K562 (cell line): ENCODE results near the gene SEC11A. TPM values are rescaled to one million over a fixed set of nuclear protein-coding genes. Genes with fewer than 3 reads are reported as not detected.
A peak's percentile ranks its signal among the peaks of the same experiment; 100 is the strongest.

Source experiments
- DPF2 ChIP-seq: fragments of 450-650 bp; IDR thresholded peaks from 2 replicates; pipeline ENCODE4 v1.6.1; 2016
- ELF1 ChIP-seq: fragments of 200-800 bp; sonication (Bioruptor generic); IDR thresholded peaks from 2 replicates; pipeline ENCODE4 v1.6.1; 2016; ENCODE audit warnings: missing genetic modification characterization, missing compliant biosample characterization
- GTF2F1 ChIP-seq: IDR thresholded peaks from 2 replicates; pipeline ENCODE4 v1.6.1; 2011; ENCODE audit warnings: low read depth, low read length, improper control_type of control experiment
- HDAC1 ChIP-seq, 2 experiments: fragments of 450-650 bp; IDR thresholded peaks; 2 replicates each; pipeline ENCODE4 v1.6.1; 2016 to 2017; ENCODE audit warnings: inconsistent platforms in 1 of 2, mild to moderate bottlenecking in 1 of 2, moderate library complexity in 1 of 2
- MAZ ChIP-seq, 2 experiments: fragments of 450-650 bp in 1 of 2; sonication (generic) in 1 of 2; formaldehyde crosslinking; IDR thresholded peaks in 1 of 2; conservative IDR thresholded peaks in 1 of 2; 2 replicates each; pipeline versions ENCODE4 v1.4.0 to v1.5.0; 2020; ENCODE audit warnings: mild to moderate bottlenecking in 1 of 2, missing genetic modification reagents in 1 of 2
- RBBP5 ChIP-seq: fragments of 200-600 bp; sonication (generic); IDR thresholded peaks from 2 replicates; pipeline ENCODE4 v1.6.1; 2012; ENCODE audit warnings: borderline replicate concordance, mild to moderate bottlenecking, low read length, control low read depth, inconsistent platforms; ENCODE audit not compliant: insufficient read depth, poor library complexity, severe bottlenecking
- SMAD3 ChIP-seq: fragments of 450-650 bp; formaldehyde crosslinking; conservative IDR thresholded peaks from 2 replicates; pipeline ENCODE4 v1.4.0; 2020; ENCODE audit warnings: mild to moderate bottlenecking
- STAT5B ChIP-seq: fragments of 250-450 bp; sonication (Bioruptor Pico); IDR thresholded peaks from 2 replicates; pipeline ENCODE4 v1.8.0; 2021; ENCODE audit warnings: mild to moderate bottlenecking, inconsistent platforms
- TAL1 ChIP-seq: fragments of 450-650 bp; IDR thresholded peaks from 2 replicates; pipeline ENCODE4 v1.6.1; 2016; ENCODE audit warnings: mild to moderate bottlenecking
- polyA plus RNA-seq, 8 experiments: library from polyadenylated mRNA; depleted of rRNA in 4 of 8; stranded (reverse) in 5 of 8; unstranded in 3 of 8; fragments of >200 nt; fragmentation: Nextera tagmentation in 2 of 8; fragmentation: Illumina TruSeq in 1 of 8; extraction: Ambion mirVana in 2 of 8; extraction: Trizol in 1 of 8; gene quantifications; 2 replicates each; pipeline versions ENCODE4 v1.2.1 to v1.2.3, GENCODE V29; 2011 to 2014; ENCODE audit warnings: inconsistent platforms in 1 of 8, missing spikeins in 1 of 8
- total RNA-seq, 7 experiments: library from RNA; depleted of rRNA in 6 of 7; stranded (reverse); fragments of >200 nt in 6 of 7; fragmentation: Illumina TruSeq in 2 of 7; extraction: Trizol in 2 of 7; gene quantifications; 2 replicates each; pipeline versions ENCODE4 v1.2.1 to v1.2.3, GENCODE V29; 2011 to 2021; ENCODE audit warnings: low replicate concordance in 1 of 7
- TF ChIP-seq, protein P1 (sequence below), 2 experiments: fragments of 450-650 bp in 1 of 2; sonication (generic) in 1 of 2; formaldehyde crosslinking in 1 of 2; IDR thresholded peaks; 2 replicates each; pipeline versions ENCODE4 v1.7.1 to v1.9.0; 2016 to 2022; ENCODE audit warnings: inconsistent platforms in 1 of 2, mild to moderate bottlenecking in 1 of 2, missing genetic modification reagents in 1 of 2
- TF ChIP-seq, protein P2 (sequence below): fragments of 450-650 bp; formaldehyde crosslinking; IDR thresholded peaks from 2 replicates; pipeline ENCODE4 v1.4.0; 2020; ENCODE audit warnings: mild to moderate bottlenecking, moderate library complexity
- TF ChIP-seq, protein P3 (sequence below): conservative IDR thresholded peaks from 2 replicates; pipeline ENCODE4 v1.6.1; 2011; ENCODE audit warnings: low read depth, mild to moderate bottlenecking, low read length; ENCODE audit not compliant: control insufficient read depth

Gene SEC11A
- total and polyA plus RNA-seq, 9 of the 15 experiments (the other 6 are each of a cell fraction or from before 2014, with no cell fraction given): 175 to 310 (median 229) TPM

DNA sequence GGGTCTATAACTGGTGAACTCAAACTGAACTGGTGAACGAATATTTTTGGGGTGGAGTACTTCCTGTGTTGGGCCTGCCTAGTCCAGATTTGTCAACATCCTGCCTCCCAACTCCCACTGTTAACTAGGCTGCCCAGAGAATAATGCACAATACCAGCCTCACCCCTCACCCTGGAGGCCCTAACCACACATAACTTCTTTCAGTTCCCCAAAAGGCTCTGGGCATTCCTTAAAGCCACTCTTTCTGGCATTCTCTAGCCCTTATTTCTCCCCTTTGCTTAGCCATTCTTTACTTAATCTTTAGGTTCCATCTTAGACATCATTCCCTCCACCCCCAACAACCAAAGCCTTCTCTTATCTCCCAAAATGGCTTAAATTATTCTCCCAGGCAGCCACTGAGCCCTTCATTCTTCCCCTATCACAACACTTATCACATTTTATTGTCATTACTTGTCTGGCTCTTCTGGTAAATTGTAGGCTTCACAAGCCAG, 9.1 kb upstream of the SEC11A start (continued):
- TF ChIP-seq STAT5B: no peak
- TF ChIP-seq ELF1 (tag): no peak
- peak in 1 of 2 experiments; percentile 45; a peak in 1 of 4 replicates for TF ChIP-seq HDAC1 (IDR thresholded peaks at IDR 0.05)
- TF ChIP-seq GTF2F1: no peak
- TF ChIP-seq RBBP5: no peak
- TF ChIP-seq, protein P1, sequence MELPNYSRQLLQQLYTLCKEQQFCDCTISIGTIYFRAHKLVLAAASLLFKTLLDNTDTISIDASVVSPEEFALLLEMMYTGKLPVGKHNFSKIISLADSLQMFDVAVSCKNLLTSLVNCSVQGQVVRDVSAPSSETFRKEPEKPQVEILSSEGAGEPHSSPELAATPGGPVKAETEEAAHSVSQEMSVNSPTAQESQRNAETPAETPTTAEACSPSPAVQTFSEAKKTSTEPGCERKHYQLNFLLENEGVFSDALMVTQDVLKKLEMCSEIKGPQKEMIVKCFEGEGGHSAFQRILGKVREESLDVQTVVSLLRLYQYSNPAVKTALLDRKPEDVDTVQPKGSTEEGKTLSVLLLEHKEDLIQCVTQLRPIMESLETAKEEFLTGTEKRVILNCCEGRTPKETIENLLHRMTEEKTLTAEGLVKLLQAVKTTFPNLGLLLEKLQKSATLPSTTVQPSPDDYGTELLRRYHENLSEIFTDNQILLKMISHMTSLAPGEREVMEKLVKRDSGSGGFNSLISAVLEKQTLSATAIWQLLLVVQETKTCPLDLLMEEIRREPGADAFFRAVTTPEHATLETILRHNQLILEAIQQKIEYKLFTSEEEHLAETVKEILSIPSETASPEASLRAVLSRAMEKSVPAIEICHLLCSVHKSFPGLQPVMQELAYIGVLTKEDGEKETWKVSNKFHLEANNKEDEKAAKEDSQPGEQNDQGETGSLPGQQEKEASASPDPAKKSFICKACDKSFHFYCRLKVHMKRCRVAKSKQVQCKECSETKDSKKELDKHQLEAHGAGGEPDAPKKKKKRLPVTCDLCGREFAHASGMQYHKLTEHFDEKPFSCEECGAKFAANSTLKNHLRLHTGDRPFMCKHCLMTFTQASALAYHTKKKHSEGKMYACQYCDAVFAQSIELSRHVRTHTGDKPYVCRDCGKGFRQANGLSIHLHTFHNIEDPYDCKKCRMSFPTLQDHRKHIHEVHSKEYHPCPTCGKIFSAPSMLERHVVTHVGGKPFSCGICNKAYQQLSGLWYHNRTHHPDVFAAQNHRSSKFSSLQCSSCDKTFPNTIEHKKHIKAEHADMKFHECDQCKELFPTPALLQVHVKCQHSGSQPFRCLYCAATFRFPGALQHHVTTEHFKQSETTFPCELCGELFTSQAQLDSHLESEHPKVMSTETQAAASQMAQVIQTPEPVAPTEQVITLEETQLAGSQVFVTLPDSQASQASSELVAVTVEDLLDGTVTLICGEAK (IDR thresholded peaks at IDR 0.05): no peak
- TF ChIP-seq, protein P1 (CRISPR knock-in tag; IDR thresholded peaks at IDR 0.05): no peak
- TF ChIP-seq SMAD3: no peak
- TF ChIP-seq, protein P2, sequence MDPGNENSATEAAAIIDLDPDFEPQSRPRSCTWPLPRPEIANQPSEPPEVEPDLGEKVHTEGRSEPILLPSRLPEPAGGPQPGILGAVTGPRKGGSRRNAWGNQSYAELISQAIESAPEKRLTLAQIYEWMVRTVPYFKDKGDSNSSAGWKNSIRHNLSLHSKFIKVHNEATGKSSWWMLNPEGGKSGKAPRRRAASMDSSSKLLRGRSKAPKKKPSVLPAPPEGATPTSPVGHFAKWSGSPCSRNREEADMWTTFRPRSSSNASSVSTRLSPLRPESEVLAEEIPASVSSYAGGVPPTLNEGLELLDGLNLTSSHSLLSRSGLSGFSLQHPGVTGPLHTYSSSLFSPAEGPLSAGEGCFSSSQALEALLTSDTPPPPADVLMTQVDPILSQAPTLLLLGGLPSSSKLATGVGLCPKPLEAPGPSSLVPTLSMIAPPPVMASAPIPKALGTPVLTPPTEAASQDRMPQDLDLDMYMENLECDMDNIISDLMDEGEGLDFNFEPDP (CRISPR knock-in tag): no peak
- TF ChIP-seq TAL1: peak; percentile 23; the same call in 1 of the 2 replicates
- TF ChIP-seq, protein P3, sequence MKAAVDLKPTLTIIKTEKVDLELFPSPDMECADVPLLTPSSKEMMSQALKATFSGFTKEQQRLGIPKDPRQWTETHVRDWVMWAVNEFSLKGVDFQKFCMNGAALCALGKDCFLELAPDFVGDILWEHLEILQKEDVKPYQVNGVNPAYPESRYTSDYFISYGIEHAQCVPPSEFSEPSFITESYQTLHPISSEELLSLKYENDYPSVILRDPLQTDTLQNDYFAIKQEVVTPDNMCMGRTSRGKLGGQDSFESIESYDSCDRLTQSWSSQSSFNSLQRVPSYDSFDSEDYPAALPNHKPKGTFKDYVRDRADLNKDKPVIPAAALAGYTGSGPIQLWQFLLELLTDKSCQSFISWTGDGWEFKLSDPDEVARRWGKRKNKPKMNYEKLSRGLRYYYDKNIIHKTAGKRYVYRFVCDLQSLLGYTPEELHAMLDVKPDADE: no peak
- TF ChIP-seq MAZ (CRISPR knock-in tag; conservative IDR thresholded peaks at IDR 0.05 in 1 of 2, IDR thresholded peaks at IDR 0.05 in 1 of 2): no peak
- TF ChIP-seq DPF2: peak; percentile 82
